ENCODE data around the gene AP2A2. TPM values are rescaled to one million over a fixed set of nuclear protein-coding genes. Genes with fewer than 3 reads are reported as not detected.

The AP2A2 gene
- total RNA-seq, 2 donors from 2014 or later = 99.0 to 109 TPM

DNA sequence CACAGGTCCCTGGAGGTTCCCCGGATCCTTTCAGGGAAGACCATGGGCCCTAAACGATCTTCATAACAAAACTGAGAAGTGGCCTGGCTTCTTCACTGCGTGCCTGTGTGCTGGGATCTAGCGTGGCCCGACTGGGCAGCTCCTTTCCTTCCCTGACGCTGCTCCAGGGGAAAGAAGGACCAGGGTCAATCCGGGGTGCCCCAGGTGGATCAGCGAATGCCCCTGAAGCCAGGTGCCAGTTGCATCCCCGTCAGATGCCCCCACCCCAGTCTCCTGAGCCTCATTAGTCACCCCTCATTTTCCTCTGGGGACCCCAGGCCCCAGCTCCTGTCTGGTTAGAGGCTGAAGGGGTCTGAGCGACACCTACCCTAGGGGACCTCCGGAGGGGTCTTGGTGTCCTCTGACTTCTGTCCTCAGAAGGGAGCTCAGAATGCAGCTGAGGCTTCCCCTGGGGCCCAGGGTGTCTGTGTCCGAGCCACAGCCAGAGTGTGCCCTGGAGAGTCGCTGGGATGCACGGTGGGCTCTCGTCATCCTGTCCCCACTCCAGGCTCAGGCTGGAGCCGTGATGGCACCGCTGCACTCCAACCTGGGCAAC lies 129.5 kb downstream of the AP2A2 start:
- Histone ChIP-seq H3K27ac (no peak overlapping the region), H3K9me3 (no peaks in the 10 kb centered on the region), H3K4me3 (no peak overlapping the region), H3K27me3 (replicated peaks; ENCODE audit: insufficient read depth) (no peaks in the 10 kb centered on the region), H3K36me3 (no peaks in the 10 kb centered on the region), H3K4me1 (ENCODE audit: control insufficient read depth in 1 of 2, low read depth in 2 of 2) (no peaks in the 10 kb centered on the region)
- no peak for ATAC-seq (ENCODE audit: insufficient number of reproducible peaks, low FRiP score, low read depth)
- TF ChIP-seq, protein P1, sequence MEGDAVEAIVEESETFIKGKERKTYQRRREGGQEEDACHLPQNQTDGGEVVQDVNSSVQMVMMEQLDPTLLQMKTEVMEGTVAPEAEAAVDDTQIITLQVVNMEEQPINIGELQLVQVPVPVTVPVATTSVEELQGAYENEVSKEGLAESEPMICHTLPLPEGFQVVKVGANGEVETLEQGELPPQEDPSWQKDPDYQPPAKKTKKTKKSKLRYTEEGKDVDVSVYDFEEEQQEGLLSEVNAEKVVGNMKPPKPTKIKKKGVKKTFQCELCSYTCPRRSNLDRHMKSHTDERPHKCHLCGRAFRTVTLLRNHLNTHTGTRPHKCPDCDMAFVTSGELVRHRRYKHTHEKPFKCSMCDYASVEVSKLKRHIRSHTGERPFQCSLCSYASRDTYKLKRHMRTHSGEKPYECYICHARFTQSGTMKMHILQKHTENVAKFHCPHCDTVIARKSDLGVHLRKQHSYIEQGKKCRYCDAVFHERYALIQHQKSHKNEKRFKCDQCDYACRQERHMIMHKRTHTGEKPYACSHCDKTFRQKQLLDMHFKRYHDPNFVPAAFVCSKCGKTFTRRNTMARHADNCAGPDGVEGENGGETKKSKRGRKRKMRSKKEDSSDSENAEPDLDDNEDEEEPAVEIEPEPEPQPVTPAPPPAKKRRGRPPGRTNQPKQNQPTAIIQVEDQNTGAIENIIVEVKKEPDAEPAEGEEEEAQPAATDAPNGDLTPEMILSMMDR (IDR thresholded peaks at IDR 0.05) = no peak
- DNase-seq (ENCODE audit: low spot score) = no peak

- no peak for ATAC-seq (ENCODE audit: insufficient number of reproducible peaks, low FRiP score, low read depth)
- Histone ChIP-seq H3K27ac (no peak overlapping the region), H3K4me3 (no peak overlapping the region), H3K27me3 (replicated peaks; ENCODE audit: insufficient read depth) (no peaks in the 10 kb centered on the region), H3K36me3 (no peaks in the 10 kb centered on the region), H3K4me1 (ENCODE audit: control insufficient read depth in 1 of 2, low read depth in 2 of 2) (no peaks in the 10 kb centered on the region), H3K9me3 (no peaks in the 10 kb centered on the region)
- no peak for DNase-seq (ENCODE audit: low spot score)
- TF ChIP-seq, protein P1 (IDR thresholded peaks at IDR 0.05) = no peak
These were observed 130.5 kb downstream of the AP2A2 start for GRCh38 chr11:1055990-1056771.

- no peak overlapping the region for H3K4me3 ChIP-seq
- no peaks in the 10 kb centered on the region for H3K9me3 ChIP-seq
- no peaks in the 10 kb centered on the region for H3K4me1 ChIP-seq (ENCODE audit: control insufficient read depth in 1 of 2, low read depth in 2 of 2)
- no peak for DNase-seq (ENCODE audit: low spot score)
- no peak overlapping the region for H3K27ac ChIP-seq
- TF ChIP-seq, protein P1 (IDR thresholded peaks at IDR 0.05) = no peak
- no peak for ATAC-seq (ENCODE audit: insufficient number of reproducible peaks, low FRiP score, low read depth)
- H3K27me3 ChIP-seq (replicated peaks; ENCODE audit: insufficient read depth) = no peaks in the 10 kb centered on the region
- no peaks in the 10 kb centered on the region for H3K36me3 ChIP-seq
These were observed 132.1 kb downstream of the AP2A2 start for GRCh38 chr11:1057806-1058205.

DNA sequence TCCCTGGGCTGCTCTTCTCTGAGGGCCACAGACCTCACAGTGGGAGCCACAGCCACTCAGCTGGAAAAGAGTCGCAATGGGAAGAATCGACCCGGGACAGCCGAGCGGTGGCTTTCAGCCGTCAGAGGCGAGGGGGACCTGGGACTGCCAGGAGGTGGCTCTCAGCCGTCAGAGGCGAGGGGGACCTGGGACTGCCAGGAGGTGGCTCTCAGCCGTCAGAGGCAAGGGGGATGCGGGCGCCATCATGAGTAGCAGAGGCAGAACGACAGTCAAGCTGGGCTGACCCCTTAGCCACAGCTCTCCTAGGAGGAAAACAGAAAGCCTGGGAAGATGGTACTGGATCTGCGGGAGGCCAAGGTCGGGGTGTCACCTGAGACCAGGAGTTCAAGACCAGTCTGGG lies 134.1 kb downstream of the AP2A2 start:
- ATAC-seq (ENCODE audit: insufficient number of reproducible peaks, low FRiP score, low read depth) = no peak
- TF ChIP-seq, protein P1 (IDR thresholded peaks at IDR 0.05) = no peak

DNA sequence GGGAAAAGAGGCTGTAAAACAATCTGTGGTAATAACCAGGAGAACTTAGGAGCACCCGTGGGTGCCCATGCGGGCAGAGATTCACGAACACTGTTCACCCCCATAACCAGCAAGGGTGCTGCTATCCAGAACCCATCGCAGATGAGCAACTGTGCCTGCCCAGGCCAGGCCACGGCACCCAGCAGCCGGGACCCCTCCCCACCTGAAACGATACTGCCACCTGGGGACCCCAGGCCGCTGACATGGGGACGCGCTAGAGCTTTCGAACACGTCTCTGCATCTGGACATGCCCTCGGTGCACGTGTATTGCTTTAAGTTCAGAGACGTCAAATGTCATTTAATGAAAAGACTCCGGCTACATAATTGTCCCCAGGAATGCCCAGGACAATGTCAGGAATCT lies 134.7 kb downstream of the AP2A2 start:
- Histone ChIP-seq H3K27me3 (replicated peaks; ENCODE audit: insufficient read depth) (no peaks in the 10 kb centered on the region), H3K27ac (no peak overlapping the region)

More for the DNA sequence above, 134.1 kb downstream of the AP2A2 start:
- DNase-seq (ENCODE audit: low spot score) = no peak
- H3K36me3 ChIP-seq = no peaks in the 10 kb centered on the region
- no peaks in the 10 kb centered on the region for H3K4me1 ChIP-seq (ENCODE audit: control insufficient read depth in 1 of 2, low read depth in 2 of 2)
- H3K27ac ChIP-seq = no peak overlapping the region
- no peak overlapping the region for H3K4me3 ChIP-seq
- H3K9me3 ChIP-seq = no peaks in the 10 kb centered on the region
- no peaks in the 10 kb centered on the region for H3K27me3 ChIP-seq (replicated peaks; ENCODE audit: insufficient read depth)

More for the DNA sequence above, 134.7 kb downstream of the AP2A2 start:
- DNase-seq (ENCODE audit: low spot score) (no peak), ATAC-seq (ENCODE audit: insufficient number of reproducible peaks, low FRiP score, low read depth) (no peak)
- no peaks in the 10 kb centered on the region for H3K36me3 ChIP-seq
- H3K9me3 ChIP-seq = no peaks in the 10 kb centered on the region
- TF ChIP-seq, protein P1 (IDR thresholded peaks at IDR 0.05) = no peak
- H3K4me3 ChIP-seq = no peak overlapping the region
- H3K4me1 ChIP-seq (ENCODE audit: control insufficient read depth in 1 of 2, low read depth in 2 of 2) = no peaks in the 10 kb centered on the region

All from thoracic aorta (tissue), 2 donors.